CD14-positive monocyte (primary cell): ENCODE results near the gene VPS18. TPM values are rescaled to one million over a fixed set of nuclear protein-coding genes. Genes with fewer than 3 reads are reported as not detected.
A peak's percentile ranks its signal among the peaks of the same experiment; 100 is the strongest.

Source experiments
- DNase-seq, 3 donors: peaks; one replicate each; pipeline ENCODE4 v3.0.0-alpha.2; 2011 to 2022
- H2AFZ ChIP-seq: 2 replicates; pipeline ENCODE4 v1.6.0; 2012; ENCODE audit warnings: mild to moderate bottlenecking, low read depth, low read length, inconsistent platforms; ENCODE audit not compliant: insufficient read depth, poor library complexity, severe bottlenecking
- H3K27ac ChIP-seq, 2 donors: 1 replicate in 1 of 2; 2 replicates in 1 of 2; pipeline ENCODE4 v1.5.1; 2012 to 2013; ENCODE audit warnings: low read length in 2 of 2, control low read depth in 1 of 2, inconsistent platforms in 1 of 2, low read depth in 1 of 2, mild to moderate bottlenecking in 1 of 2
- H3K27me3 ChIP-seq, 2 donors: one replicate each; pipeline versions ENCODE4 v1.6.0 to v1.6.1; 2011 to 2013; ENCODE audit warnings: low read length in 2 of 2; ENCODE audit not compliant: control insufficient read depth in 2 of 2, insufficient read depth in 2 of 2
- H3K36me3 ChIP-seq, 2 donors: replicated peaks in 1 of 2; 1 replicate in 1 of 2; 2 replicates in 1 of 2; pipeline versions ENCODE4 v1.5.1 to v1.6.1; 2012 to 2013; ENCODE audit warnings: low read length in 2 of 2, control low read depth in 1 of 2, inconsistent platforms in 1 of 2, mild to moderate bottlenecking in 1 of 2; ENCODE audit not compliant: insufficient read depth in 2 of 2, control insufficient read depth in 1 of 2
- H3K4me1 ChIP-seq, 2 donors: 1 replicate in 1 of 2; 2 replicates in 1 of 2; pipeline versions ENCODE4 v1.5.1 to v1.6.1; 2012 to 2013; ENCODE audit warnings: low read length in 2 of 2, control low read depth in 1 of 2, inconsistent platforms in 1 of 2, mild to moderate bottlenecking in 1 of 2, moderate library complexity in 1 of 2; ENCODE audit not compliant: insufficient read depth in 2 of 2, control insufficient read depth in 1 of 2
- H3K4me2 ChIP-seq: replicated peaks from 2 replicates; pipeline ENCODE3; 2012; ENCODE audit warnings: low read length, moderate library complexity, mild to moderate bottlenecking; ENCODE audit not compliant: poor library complexity, severe bottlenecking; ENCODE audit errors: extremely low read depth
- H3K4me3 ChIP-seq, 3 experiments: fragments of 200-600 bp in 1 of 3; sonication (generic) in 1 of 3; replicated peaks in 1 of 3; 1 replicate in 2 of 3; 2 replicates in 1 of 3; pipeline ENCODE4 v1.5.1; 2011 to 2013; ENCODE audit warnings: low read length in 3 of 3, mild to moderate bottlenecking in 3 of 3, control low read depth in 2 of 3, low read depth in 2 of 3, inconsistent platforms in 1 of 3, moderate library complexity in 1 of 3
- H3K79me2 ChIP-seq: 2 replicates; pipeline ENCODE4 v1.6.0; 2012; ENCODE audit warnings: mild to moderate bottlenecking, control low read depth, inconsistent platforms, low read length, moderate library complexity; ENCODE audit not compliant: insufficient read depth
- H3K9ac ChIP-seq: 2 replicates; pipeline ENCODE4 v1.6.0; 2017; ENCODE audit warnings: low read length, mild to moderate bottlenecking; ENCODE audit not compliant: insufficient read depth, poor library complexity, severe bottlenecking
- H3K9me3 ChIP-seq, 2 donors: replicated peaks in 1 of 2; 1 replicate in 1 of 2; 2 replicates in 1 of 2; pipeline versions ENCODE4 v1.5.1 to v1.6.1; 2012 to 2013; ENCODE audit warnings: low read length in 2 of 2, control low read depth in 1 of 2; ENCODE audit not compliant: control insufficient read depth in 1 of 2, insufficient read depth in 1 of 2
- H4K20me1 ChIP-seq: 2 replicates; pipeline ENCODE4 v1.6.0; 2012; ENCODE audit warnings: mild to moderate bottlenecking, low read length, control low read depth, moderate library complexity; ENCODE audit not compliant: insufficient read depth
- H3K27ac Mint-ChIP-seq, 7 donors: one replicate each; pipeline ENCODE4 v1.8.0; 2020; ENCODE audit warnings: mild to moderate bottlenecking in 7 of 7, mixed read lengths in 7 of 7, moderate library complexity in 6 of 7, inconsistent platforms in 2 of 7
- H3K27me3 Mint-ChIP-seq, 3 donors: one replicate each; pipeline ENCODE4 v1.8.0; 2021 to 2022; ENCODE audit warnings: low read depth in 3 of 3, mild to moderate bottlenecking in 3 of 3, mixed read lengths in 3 of 3, moderate library complexity in 3 of 3, inconsistent platforms in 1 of 3
- H3K36me3 Mint-ChIP-seq, 2 donors: one replicate each; pipeline ENCODE4 v1.8.0; 2020; ENCODE audit warnings: mixed read lengths in 2 of 2, inconsistent platforms in 1 of 2, mild to moderate bottlenecking in 1 of 2
- H3K4me1 Mint-ChIP-seq: one replicate; pipeline ENCODE4 v1.8.0; 2020; ENCODE audit warnings: mild to moderate bottlenecking, mixed read lengths
- H3K4me3 Mint-ChIP-seq, 2 donors: one replicate each; pipeline ENCODE4 v1.8.0; 2020; ENCODE audit warnings: mild to moderate bottlenecking in 2 of 2, mixed read lengths in 2 of 2, moderate library complexity in 1 of 2
- H3K9me3 Mint-ChIP-seq, 7 donors: one replicate each; pipeline ENCODE4 v1.8.0; 2020 to 2022; ENCODE audit warnings: mixed read lengths in 7 of 7, mild to moderate bottlenecking in 6 of 7, moderate library complexity in 6 of 7, inconsistent platforms in 2 of 7
- WGBS: methylation state at CpG from one replicate; pipeline ENCODE4 v1.1.5; 2013; ENCODE audit warnings: missing lambda C conversion rate; ENCODE audit not compliant: insufficient coverage; 5-methylcytosine and 5-hydroxymethylcytosine counted together
- intact Hi-C, 2 donors: fragments of 100-400 bp; cut with micrococcal nuclease; formaldehyde crosslinking; loops; one replicate each; pipeline versions ENCODE4 v1.15.0 to v1.15.1; 2023
- polyA plus RNA-seq, 3 donors: library from polyadenylated mRNA; depleted of rRNA in 1 of 3; unstranded in 2 of 3; stranded (reverse) in 1 of 3; fragments of 300-500 nt in 2 of 3; fragments of >200 nt in 1 of 3; fragmentation: Illumina TruSeq in 2 of 3; gene quantifications; 1 replicate in 2 of 3; 2 replicates in 1 of 3; pipeline ENCODE4 v1.2.3, GENCODE V29; 2012 to 2021
- TF ChIP-seq, protein P1 (sequence below): fragments of 200-600 bp; IDR thresholded peaks from one replicate; pipeline ENCODE4 v1.8.0; 2022; ENCODE audit warnings: antibody characterized with exemption, mild to moderate bottlenecking

Gene VPS18
- polyA plus RNA-seq, 3 donors: 12.1 to 22.8 (median 21.8) TPM

DNA sequence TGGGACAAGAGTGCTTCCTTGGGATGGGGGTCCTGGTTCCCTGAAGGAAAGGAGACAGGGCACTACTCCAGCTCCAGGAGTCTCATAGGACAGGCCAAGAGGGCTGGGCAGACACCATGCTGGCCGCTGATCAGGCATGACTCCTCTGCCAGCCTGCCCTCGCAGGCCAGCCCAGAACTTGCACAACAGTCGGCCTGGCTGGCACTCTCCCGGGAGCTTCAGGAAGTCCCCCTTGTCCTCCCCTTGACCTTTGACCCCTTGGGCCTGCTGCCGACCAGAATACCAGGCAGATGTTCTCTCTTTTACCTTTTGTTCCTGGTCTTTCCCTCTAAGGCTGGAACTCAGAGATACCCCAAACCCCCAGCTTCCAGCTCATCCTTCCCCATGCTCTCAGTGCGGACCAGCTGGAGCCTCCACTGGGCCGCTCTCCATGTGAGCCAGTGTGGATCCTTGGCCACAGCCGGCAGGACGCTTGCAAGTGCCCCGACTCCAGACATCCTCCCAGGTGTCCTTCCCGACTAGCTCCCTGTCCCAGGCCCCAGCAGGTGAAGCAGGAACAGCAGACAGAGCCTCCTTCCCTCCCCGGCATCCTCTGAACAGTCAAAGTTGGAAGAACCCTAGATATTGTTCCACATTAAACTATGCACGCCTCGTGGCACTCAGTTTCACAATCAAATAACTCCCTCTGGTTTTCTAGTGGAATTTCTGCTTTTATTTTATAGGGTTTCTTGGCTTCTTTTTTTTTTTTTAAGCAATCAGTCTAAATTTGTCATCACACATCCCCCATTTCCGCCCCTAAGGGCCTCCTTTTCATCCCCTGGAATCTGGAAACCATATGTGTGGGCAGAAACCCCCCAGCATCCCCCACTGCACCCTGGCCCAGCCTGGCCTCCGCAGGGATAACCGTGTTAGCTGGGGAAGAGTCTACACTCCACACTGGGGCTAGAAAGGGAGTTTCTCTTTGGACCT lies 15.7 kb downstream of the VPS18 start:
- WGBS: 28% methylated on average over 8 of the region's 17 CpGs
- peaks cover 59% of the 10 kb centered on the region for H3K4me1 Mint-ChIP-seq
- peaks cover 9% of the 10 kb centered on the region for H4K20me1 ChIP-seq
- intact Hi-C loops: loop anchor here (2.0 to 10.0 kb wide), 6 partner anchors 19 to 275 kb away; partner anchors contain the start of genes DLL4 (in 1 of the 2) and RMDN3 (in 1 of the 2)
- H2AFZ ChIP-seq: no peak overlapping the region
- TF ChIP-seq, protein P1, sequence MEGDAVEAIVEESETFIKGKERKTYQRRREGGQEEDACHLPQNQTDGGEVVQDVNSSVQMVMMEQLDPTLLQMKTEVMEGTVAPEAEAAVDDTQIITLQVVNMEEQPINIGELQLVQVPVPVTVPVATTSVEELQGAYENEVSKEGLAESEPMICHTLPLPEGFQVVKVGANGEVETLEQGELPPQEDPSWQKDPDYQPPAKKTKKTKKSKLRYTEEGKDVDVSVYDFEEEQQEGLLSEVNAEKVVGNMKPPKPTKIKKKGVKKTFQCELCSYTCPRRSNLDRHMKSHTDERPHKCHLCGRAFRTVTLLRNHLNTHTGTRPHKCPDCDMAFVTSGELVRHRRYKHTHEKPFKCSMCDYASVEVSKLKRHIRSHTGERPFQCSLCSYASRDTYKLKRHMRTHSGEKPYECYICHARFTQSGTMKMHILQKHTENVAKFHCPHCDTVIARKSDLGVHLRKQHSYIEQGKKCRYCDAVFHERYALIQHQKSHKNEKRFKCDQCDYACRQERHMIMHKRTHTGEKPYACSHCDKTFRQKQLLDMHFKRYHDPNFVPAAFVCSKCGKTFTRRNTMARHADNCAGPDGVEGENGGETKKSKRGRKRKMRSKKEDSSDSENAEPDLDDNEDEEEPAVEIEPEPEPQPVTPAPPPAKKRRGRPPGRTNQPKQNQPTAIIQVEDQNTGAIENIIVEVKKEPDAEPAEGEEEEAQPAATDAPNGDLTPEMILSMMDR: no peak
- peak overlapping the region; percentile 47 to 59 for H3K4me3 Mint-ChIP-seq
- H3K27ac Mint-ChIP-seq: peak overlapping the region; percentile 68 to 91 (median 89)
- peaks cover under 1 to 6% of the 10 kb centered on the region in 2 donors for H3K36me3 Mint-ChIP-seq
- peaks cover 50 to 61% of the 10 kb centered on the region in 2 donors for H3K4me1 ChIP-seq
- peak overlapping the region; percentile 31 to 70 for H3K27ac ChIP-seq
- H3K9ac ChIP-seq: no peak overlapping the region
- H3K9me3 ChIP-seq: no peaks in the 10 kb centered on the region
- H3K79me2 ChIP-seq: peaks cover 3% of the 10 kb centered on the region
- peaks cover 0 to 2% (median 0%) of the 10 kb centered on the region in 7 donors for H3K9me3 Mint-ChIP-seq
- no peaks in the 10 kb centered on the region for H3K27me3 ChIP-seq
- H3K4me3 ChIP-seq: peak overlapping the region in 1 of 3 experiments; percentile 17
- no peaks in the 10 kb centered on the region for H3K36me3 ChIP-seq
- DNase-seq: peak; percentile 64 to 85 (median 66)
- H3K4me2 ChIP-seq: peak overlapping the region; percentile 27
- peaks cover 0 to 3% (median 0%) of the 10 kb centered on the region in 3 donors for H3K27me3 Mint-ChIP-seq

DNA sequence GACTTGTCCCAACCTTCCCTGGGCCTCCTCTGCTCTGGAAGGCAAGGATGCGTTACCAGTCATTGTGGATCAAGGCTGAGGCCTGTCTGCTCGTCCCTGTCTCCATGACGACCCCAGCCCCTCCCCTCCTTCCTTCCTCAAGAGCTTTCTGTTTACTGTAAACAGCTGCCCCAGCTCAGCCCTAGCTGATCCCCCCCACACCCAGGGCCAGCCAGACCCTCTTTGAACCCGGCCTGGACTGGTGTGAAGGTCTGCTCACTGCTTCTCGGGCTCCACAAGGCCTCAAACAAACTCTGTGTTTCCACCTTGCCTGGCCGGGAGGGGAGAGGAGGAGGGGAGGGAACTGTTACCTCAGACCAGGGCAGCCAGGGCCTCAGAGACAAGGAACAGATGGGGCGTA lies 16.9 kb downstream of the VPS18 start:
- no peak overlapping the region for H3K4me2 ChIP-seq
- Mint-ChIP-seq H3K27ac (peak overlapping the region in 3 of 7 donors; percentile 3 to 54 (median 46)), H3K36me3 (no peaks in the 10 kb centered on the region), H3K27me3 (peaks cover 0 to 3% (median 2%) of the 10 kb centered on the region in 3 donors), H3K4me1 (peaks cover 50% of the 10 kb centered on the region), H3K9me3 (peaks cover 0 to 2% (median 0%) of the 10 kb centered on the region in 7 donors), H3K4me3 (no peak overlapping the region)
- no peaks in the 10 kb centered on the region for H3K27me3 ChIP-seq
- H4K20me1 ChIP-seq: no peaks in the 10 kb centered on the region
- no peak overlapping the region for H3K9ac ChIP-seq
- peaks cover 43 to 52% of the 10 kb centered on the region in 2 donors for H3K4me1 ChIP-seq
- TF ChIP-seq, protein P1: no peak
- intact Hi-C loops: loop anchor here in 1 of 2 donors (2.0 kb wide), 1 partner anchor 18 kb away; the partner anchor contains the start of gene DLL4
- H2AFZ ChIP-seq: no peak overlapping the region
- DNase-seq: no peak
- no peak overlapping the region for H3K4me3 ChIP-seq
- 26% methylated on average over 3 of the region's 7 CpGs for WGBS
- H3K9me3 ChIP-seq: no peaks in the 10 kb centered on the region
- no peaks in the 10 kb centered on the region for H3K36me3 ChIP-seq
- H3K27ac ChIP-seq: no peak overlapping the region
- no peaks in the 10 kb centered on the region for H3K79me2 ChIP-seq
